ENCODE results near the gene EPC1. TPM values are rescaled to one million over a fixed set of nuclear protein-coding genes. Genes with fewer than 3 reads are reported as not detected.
A peak's percentile ranks its signal among the peaks of the same experiment; 100 is the strongest.
"Not testable (repeated sequence)": the region's sequence is repeated elsewhere in the genome, so short reads cannot be mapped to it uniquely, and the experiment has no call there.

The EPC1 gene
- total RNA-seq (10 to 100 TPM; 42.6 to 54.3 (median 46.1) TPM), polyA plus RNA-seq (10 to 100 TPM; 13.2 to 16.4 (median 14.4) TPM)

GRCh38 chr10:32346551-32347362 lies at the start of gene EPC1:
TSS of gene EPC1 (minus strand) at chr10:32347158. CDS start at chr10:32346915, 243 bp downstream.
- WGBS, 2 donors = 0 to 1% methylated on average over 97 of the region's 97 CpGs
- peak within 1 kb of the TSS; percentile 99 to 100 (median 100) for H3K27ac ChIP-seq
- no peaks in the 10 kb centered on the region for H3K9me3 ChIP-seq
- DNase-seq = peak; percentile 93
- H3K27me3 ChIP-seq = no peaks in the 10 kb centered on the region
- peaks cover 0 to 71% (median 66%) of the 10 kb centered on the region in 4 donors for H3K4me1 ChIP-seq
- intact Hi-C loops (cut with DNase I) = loop anchor here (2.0 to 10.0 kb wide), 4 partner anchors 20 to 292 kb away; partner anchors contain the start of gene KIF5B
- TF ChIP-seq EP300 (IDR thresholded peaks at IDR 0.05) = no peak
- peak; percentile 70 to 91 (median 86) for TF ChIP-seq POLR2AphosphoS5 (IDR thresholded peaks at IDR 0.05)
- TF ChIP-seq POLR2A (IDR thresholded peaks at IDR 0.05) = peak; percentile 67 to 74
- peak within 1 kb of the TSS; percentile 84 to 95 (median 90) for H3K4me3 ChIP-seq
- H3K36me3 ChIP-seq = peaks cover 0 to 8% (median 0%) of the 10 kb centered on the region in 4 donors

GRCh38 chr10:32393911-32394310 lies 47.0 kb upstream of the EPC1 start:
- H3K27me3 ChIP-seq = no peaks in the 10 kb centered on the region
- 77 to 87% methylated on average over 4 of the region's 4 CpGs for WGBS, 2 donors
- TF ChIP-seq EP300 (IDR thresholded peaks at IDR 0.05) (no peak), POLR2AphosphoS5 (IDR thresholded peaks at IDR 0.05) (no peak), CTCF (IDR thresholded peaks at IDR 0.05) (no peak), POLR2A (IDR thresholded peaks at IDR 0.05) (no peak)
- H3K4me3 ChIP-seq = no peak overlapping the region
- DNase-seq = no peak
- H3K4me1 ChIP-seq = peaks cover 0 to 11% (median 2%) of the 10 kb centered on the region in 4 donors
- H3K27ac ChIP-seq = peak overlapping the region in 3 of 4 donors; percentile 7 to 52 (median 36)
- no peaks in the 10 kb centered on the region for H3K36me3 ChIP-seq
- intact Hi-C loops (cut with DNase I) = no loop called here
- H3K9me3 ChIP-seq = no peaks in the 10 kb centered on the region

GRCh38 chr10:32392284-32392683 lies 45.3 kb upstream of the EPC1 start:
- DNase-seq, H3K4me3 ChIP-seq, H3K9me3 ChIP-seq: not testable (repeated sequence)

GRCh38 chr10:32390193-32390592 lies 43.2 kb upstream of the EPC1 start:
- Histone ChIP-seq H3K4me3 (no peak overlapping the region), H3K27ac (peak overlapping the region in 3 of 4 donors; percentile 1 to 48 (median 11)), H3K27me3 (no peaks in the 10 kb centered on the region), H3K4me1 (peaks cover 0 to 34% (median 22%) of the 10 kb centered on the region in 4 donors), H3K36me3 (no peaks in the 10 kb centered on the region), H3K9me3 (no peaks in the 10 kb centered on the region)
- TF ChIP-seq EP300 (IDR thresholded peaks at IDR 0.05) = no peak
- no peak for TF ChIP-seq CTCF (IDR thresholded peaks at IDR 0.05)
- no peak for TF ChIP-seq POLR2A (IDR thresholded peaks at IDR 0.05)
- no peak for DNase-seq
- 93 to 94% methylated on average over 3 of the region's 3 CpGs for WGBS, 2 donors
- intact Hi-C loops (cut with DNase I) = no loop called here

More at GRCh38 chr10:32392284-32392683, 45.3 kb upstream of the EPC1 start:
- H3K4me1 ChIP-seq = peaks cover 0 to 25% (median 16%) of the 10 kb centered on the region in 4 donors
- H3K27ac ChIP-seq; H3K27me3 ChIP-seq; H3K36me3 ChIP-seq; intact Hi-C loops (cut with DNase I): not testable (repeated sequence)

GRCh38 chr10:32388258-32389027 lies 41.5 kb upstream of the EPC1 start:
- 56 to 73% methylated on average over 6 of the region's 6 CpGs for WGBS, 2 donors
- no peak overlapping the region for H3K4me3 ChIP-seq
- H3K9me3 ChIP-seq = no peaks in the 10 kb centered on the region
- no peak for DNase-seq
- peak overlapping the region in 2 of 4 donors; percentile 8 to 38 for H3K27ac ChIP-seq
- TF ChIP-seq POLR2AphosphoS5 (IDR thresholded peaks at IDR 0.05) (peak in 1 of 4 donors; percentile 11), CTCF (IDR thresholded peaks at IDR 0.05) (no peak)
- H3K4me1 ChIP-seq = peaks cover 0 to 34% (median 20%) of the 10 kb centered on the region in 4 donors
- H3K27me3 ChIP-seq = no peaks in the 10 kb centered on the region
- intact Hi-C loops (cut with DNase I) = no loop called here
- H3K36me3 ChIP-seq = no peaks in the 10 kb centered on the region

All from sigmoid colon (tissue), 7 donors.